Right lung (tissue), 5 donors: ENCODE results near the gene DDX10. TPM values are rescaled to one million over a fixed set of nuclear protein-coding genes. Genes with fewer than 3 reads are reported as not detected.

Experiments used
- DNase-seq, 2 donors: peaks; one replicate each; pipeline ENCODE4 v3.0.0-alpha.2; 2013
- polyA plus RNA-seq, 5 donors: library from polyadenylated mRNA; unstranded; fragments of 120-200 nt; gene quantifications; one replicate each; pipeline versions ENCODE4 v1.2.1 to v1.2.3, GENCODE V29; 2013; ENCODE audit warnings: inconsistent platforms in 1 of 5, low replicate concordance in 1 of 5; ENCODE audit not compliant: insufficient read length in 5 of 5, insufficient read depth in 1 of 5

Gene DDX10
- polyA plus RNA-seq, 5 donors = 28.1 to 30.0 (median 29.6) TPM

DNA sequence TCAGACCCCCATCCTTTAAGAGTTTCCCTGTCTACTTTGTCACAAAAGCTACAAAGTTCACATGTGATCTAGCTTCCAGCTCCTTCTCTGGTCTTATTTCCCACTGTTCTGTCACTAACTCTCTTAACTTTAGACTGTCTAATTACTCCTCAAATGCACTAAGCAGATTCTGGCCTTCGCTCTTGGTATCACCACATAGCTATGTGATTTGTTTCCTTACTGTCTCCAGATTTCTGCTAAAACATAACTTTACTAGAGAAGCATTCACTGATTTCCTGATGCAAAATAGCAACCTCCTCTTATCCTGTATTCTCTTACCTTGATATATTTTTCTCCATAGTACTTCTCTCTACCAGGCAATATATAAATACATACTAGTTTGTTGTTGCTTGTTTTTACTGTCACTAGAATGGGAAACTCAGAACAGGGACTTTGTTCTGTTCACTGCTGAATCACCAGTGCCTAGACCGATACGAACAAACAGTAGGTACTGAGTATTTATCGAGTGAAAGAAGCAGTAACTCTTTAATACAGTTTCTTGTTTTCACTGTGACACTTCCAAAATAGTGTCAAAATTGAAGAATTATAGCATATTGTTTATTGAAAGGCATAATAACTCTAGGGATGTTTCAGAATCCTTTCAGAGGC lies 205.6 kb downstream of the DDX10 start:
- no peak for DNase-seq

DNA sequence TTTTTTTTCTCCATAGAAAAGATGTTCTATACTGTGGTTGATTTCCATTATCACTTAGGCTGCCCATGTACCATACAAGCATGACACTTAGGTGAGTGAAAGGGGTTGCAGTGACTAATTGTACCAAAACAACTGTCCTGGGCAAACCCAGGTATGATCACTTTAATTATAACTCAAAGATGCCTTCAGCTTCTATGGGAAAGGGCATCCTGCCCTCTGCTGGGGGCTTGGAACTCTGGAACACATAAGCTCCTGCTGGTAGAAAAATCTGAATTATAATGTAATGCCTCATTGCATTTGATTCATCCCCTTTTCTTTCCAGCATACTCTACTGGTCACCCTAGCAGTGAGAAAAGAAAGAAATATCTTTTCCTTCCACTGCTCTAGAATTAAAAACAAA lies 206.3 kb downstream of the DDX10 start:
- DNase-seq = no peak

DNA sequence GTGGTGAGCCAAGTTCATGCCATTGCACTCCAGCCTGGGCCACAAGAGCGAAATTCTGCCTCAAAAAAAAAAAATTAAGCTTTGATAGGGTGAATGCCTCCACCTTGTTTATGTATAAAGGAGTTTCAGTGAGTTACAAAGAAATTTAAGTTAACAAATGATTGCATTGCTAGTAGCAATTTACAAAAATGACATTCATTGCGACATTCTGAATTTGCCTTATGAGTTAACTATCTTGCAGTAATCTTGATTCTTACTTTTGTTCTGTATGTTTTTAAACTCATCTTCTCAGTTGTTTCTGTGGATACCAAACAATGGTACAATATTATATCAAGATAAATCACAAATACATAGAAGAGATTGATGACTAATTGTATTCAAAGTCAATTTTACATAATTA lies 207.0 kb downstream of the DDX10 start:
- DNase-seq = no peak

DNA sequence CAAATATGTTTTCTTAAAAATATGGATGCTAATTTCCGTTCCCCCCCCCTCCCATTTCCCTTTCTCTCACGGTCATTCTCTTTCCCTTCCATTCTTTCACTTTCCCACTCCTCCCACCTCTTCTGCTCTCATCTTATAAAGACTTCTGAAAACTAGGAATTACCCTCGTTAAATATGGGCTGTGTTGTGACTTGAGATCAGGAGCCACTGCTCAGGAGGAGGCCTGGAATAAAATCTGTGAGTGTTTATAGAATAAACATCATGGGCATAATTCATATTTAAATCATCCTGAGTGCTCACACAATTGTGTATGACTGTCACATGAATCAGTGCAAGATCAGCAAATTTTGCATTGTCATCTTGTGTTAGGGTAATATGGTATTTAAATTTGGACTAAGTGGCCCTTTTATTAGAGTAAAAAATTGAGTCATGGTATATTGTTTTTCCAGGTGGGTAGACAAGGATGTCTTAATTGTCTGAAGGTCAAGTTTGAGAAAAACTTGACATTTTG lies 208.0 kb downstream of the DDX10 start:
- no peak for DNase-seq

DNA sequence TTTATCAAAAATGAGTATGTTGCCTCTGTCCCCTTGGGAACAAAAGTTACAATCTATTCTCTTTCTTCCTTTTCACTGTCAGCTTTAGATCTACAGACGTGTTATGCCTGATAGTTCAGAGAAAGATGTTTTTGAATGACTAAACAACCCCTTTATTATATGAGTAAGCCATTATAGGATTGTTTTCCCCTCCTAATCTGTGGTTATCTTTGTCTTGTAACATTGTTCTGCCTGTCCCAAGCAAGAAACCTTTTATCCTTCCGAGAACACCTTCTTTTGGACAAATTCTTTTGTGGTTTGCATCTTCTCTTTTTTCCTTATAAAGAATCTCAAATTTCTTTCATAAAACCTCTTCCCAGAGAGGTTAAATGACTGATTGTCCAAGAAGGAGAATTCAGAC lies 208.4 kb downstream of the DDX10 start:
- no peak for DNase-seq

DNA sequence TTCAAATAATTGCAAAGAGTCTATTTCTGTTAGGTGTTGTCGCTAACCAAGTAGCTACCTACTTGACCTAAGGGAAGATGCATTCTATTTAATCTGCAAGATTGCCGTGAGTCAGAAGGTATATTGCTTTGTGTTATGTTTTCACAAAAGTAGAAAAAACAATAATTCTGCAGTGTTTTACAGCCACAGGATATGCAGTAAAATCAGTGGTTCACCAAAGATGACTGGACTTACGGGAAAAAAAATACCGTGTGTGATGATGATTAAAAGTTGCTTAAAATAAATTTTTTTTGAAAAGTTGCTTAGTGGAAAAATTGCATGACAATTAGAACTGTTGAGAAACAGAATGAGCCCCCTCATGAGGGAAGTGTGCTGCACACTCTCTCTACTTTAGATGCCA lies 209.1 kb downstream of the DDX10 start:
- no peak for DNase-seq

DNA sequence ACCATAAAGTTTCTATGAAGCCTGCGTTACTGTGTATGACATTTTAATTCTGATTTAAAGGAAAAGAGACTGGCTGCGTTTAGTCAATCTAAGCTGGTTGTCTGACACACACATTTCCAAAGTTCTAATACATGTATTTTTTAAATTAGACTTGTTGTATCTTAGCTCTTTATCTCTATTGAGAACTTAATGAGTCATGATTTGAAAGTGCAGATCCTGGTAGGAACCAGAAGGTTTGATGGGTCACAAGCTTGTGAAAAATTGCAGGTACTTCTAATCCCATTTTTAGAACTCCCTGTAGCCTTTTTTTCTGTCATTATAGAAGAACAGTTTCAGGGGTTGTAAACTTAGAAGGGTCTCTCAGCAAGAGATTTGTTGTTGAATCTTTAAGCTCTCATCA lies 210.3 kb downstream of the DDX10 start:
- no peak for DNase-seq

DNA sequence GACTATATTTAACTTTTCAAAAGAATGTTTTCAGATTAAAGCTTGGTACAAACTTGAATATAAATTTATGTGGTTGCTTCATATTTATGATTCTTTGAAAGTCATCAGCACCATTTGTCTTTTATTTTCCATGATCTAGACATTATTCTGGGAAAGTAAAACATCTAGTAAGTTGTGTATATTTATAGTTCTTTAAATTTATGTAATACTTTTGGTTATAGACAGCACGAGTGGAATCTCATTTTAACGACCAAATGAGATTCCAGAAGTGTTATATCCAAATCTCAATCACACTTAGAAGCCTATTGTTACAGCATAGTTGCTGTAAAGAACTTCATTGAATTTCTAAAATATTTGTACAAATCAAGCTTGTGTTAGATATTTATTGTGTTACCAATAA lies 212.3 kb downstream of the DDX10 start:
- DNase-seq = no peak

DNA sequence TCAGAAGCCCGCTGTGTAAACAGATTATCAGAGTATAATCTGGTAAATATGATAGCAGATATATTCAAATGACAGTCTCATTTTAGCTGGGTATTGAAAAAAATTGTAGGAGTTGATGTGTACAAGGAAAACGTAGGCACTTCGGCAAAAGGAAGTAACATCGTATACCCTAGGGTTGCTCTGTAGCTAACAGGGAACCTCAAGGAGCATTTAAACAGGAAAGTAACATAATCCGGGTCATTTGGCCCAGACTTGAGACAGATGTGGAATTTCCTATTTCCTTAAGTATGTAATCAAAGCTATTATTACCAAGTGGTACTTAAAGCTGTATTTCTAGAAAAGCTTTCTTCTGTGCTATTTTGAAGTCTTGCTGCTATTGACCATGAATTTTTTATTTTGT lies 215.6 kb downstream of the DDX10 start:
- no peak for DNase-seq

DNA sequence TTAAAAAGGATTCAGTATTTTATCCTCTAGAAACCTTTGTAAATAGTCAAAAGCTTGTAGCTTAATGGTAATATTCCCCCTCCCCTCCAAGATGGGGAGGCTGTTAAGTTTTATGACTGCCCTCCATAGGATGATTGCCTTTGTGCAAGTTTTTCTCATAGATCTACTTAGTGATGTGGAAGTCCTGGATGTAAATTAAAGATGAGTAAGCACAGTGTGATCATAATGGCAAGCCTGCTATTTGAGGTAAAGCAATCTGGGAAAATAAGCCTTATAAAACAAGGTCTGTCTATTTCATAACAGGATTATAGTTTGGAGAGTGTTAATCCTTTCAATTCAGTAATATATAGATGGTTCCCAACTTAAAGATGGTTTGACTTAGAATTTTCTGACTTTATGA lies 216.3 kb downstream of the DDX10 start:
- no peak for DNase-seq

DNA sequence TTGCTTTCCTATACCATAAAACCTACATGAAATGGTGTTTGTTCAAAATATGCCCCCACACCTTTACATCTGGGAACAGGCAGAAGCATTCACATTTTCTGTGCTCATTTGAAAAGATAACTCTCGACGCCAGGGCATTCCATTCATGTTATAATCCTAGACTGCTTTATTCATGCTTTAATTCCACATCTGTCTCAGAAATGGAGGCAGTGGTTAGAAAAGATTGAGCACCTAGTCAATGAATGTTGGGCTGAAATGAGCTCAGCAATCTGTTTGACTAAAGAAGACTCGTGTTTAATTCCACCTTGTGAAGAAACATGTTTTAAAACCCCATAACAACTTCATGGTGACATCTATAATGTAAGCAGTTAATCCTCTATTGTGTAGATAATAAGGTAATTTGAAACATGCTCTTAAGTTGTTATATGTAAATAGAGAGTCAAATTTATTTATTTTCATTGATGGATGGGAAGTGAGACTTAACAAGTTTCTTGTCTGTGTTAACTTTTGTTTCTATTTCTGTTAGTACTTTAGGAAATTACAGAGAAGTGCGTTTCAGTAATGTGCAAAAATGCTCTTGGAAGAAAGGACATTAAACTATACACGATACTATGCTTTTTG lies 217.5 kb downstream of the DDX10 start:
- no peak for DNase-seq

DNA sequence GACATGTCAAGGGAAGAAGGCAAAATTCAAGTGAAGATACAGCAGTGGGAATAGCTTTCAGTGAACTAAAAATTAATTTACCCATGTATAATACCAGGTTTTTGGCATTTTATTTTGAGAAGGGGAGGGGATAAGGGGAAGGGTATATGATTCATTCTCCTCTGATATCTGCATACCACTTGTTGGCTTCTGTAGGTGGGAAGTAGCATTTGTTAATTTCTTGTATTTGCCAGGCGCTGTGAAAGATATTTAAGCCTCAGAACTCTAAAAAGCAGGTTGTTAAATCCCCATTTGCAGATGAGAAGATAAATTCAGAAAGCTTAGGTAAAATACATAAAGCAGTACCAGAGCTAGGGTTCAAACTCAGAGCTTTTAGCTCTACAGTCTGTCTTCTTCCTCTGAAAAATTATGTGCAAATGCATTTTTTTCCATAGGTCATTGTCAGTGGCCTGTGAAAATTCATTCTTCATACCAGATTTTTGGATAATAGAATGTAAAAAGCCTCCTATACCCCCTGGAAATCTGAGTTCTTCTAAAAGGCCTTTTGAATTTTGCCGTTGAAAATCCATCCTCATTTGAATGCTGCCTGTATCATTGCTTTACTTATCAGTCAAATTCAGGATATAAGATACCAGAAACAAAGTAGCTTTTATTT lies 221.3 kb downstream of the DDX10 start:
- DNase-seq = no peak

DNA sequence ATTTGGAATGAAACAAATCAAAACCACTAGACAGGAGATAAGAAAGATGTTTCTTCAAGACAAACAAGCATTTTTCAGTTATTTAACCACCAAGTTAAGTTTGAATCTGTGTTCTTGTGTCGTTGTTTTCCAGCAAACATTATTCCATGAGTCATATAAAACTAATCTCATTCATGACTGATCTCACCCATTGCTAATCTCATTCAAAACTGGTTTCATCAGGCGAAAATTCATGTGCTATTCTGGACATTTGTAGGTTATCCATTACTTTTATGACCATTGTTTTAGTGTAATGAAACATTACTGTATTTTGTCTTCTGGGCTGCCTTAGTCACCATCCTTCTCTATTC lies 221.8 kb downstream of the DDX10 start:
- DNase-seq = no peak

DNA sequence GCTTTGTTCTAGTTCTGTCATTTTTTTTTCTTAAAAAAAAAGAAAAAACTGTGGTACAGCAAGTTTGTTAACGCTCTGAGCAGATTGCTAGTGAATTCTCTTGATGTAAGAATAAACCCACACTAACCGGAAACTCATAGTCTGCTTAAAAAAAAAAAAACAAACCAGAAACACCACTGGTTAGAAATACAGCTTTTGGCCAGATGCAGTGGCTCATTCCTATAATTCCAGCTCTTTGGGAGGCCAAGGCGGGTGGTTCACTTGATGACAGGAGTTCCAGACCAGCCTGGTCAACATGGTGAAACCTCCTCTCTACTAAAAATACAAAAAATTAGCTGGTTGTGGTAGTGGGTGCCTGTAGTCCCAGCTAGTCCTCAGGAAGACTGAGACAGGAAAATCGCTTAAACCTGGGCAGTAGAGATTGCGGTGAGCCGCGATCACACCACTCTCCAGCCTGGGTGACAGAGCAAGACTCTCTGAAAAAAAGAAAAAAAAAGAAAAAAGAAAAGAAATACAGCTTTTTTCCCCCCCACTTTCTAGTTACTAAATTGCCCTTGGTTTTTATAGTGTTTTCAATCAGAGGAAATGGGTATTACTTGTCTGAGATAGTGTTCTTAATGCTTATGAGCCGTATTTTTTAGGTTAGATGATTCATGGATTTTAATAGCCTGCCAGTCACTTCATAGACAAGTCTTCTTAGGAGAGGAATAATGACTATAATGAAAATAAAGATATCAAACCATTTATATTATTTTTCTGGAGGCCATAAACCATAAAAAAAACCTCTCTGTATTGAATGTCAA lies 222.8 kb downstream of the DDX10 start:
- no peak for DNase-seq

DNA sequence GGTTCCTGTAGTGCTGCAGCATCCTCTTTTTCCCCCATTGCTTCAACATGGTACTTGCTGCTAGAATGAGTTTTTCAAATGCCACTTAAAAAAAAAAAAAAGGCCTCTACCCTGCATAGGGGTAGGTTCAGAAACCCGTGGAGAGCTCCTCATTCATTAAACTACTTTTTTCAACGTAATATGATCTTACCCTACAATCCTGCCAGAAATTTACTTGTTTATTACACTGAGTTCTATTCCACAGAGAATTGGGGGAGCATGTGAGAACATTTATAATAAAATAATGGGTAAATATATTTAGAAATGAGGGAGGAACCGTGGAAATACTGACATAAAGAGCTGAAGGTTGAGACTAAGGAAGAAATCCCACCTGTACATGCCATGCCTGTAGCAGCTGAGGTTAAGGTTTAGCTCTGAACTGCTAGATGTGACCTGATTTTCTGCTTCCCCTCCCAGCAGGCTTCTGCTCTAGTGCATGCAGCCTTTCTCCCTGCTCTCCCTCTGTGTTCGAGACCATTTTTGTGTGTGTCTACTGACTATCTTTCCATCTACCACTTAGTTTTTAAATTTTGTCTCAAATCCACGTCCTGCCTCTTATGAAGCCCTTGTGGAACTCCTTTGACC lies 225.7 kb downstream of the DDX10 start:
- no peak for DNase-seq

DNA sequence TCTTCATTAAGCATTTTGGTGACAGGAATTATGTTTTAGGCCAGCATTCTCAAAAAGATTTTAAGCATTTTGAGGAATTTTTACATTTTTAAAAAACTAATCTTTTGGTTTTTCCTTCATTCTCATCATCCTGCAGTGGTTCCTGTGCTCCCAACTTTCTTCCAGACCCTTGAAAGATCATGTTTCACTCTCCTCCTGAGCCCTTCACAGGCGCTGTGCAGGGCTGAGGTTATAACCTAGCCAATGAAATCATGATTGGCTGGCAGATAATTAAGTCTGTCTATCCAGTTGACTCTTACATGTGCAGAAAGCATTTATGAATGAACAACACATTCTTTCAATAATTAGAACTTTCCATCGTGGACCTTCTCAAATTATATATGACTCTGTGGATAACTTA lies 226.3 kb downstream of the DDX10 start:
- DNase-seq = no peak

DNA sequence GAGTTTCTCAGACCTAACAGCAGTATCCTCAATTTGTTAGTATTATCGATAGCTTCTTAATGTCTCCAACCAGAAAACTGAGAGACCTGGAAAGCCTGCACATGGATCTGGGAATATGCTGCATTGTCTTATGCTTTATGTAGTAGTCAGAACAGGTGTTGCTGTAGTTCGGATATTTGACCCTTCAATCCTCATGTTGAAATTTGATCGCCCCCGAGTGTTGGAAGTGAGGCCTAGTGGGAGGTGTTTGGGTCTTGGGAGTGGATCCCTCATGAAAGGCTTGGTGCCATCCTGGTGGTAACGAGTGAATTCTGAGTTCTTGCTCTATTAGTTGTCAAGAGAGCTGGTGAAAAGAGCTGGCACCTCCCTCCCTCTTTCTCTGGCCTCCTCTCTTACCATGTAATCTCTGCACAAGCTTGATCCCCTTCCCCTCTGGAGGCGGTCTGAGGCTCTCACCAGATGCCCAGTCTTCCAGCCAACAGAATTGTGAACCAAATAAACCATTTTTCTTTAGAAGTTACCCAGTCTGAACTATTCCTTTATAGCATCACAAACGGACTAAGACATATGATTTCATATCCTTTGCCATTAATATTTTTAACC lies 227.1 kb downstream of the DDX10 start:
- DNase-seq = no peak

DNA sequence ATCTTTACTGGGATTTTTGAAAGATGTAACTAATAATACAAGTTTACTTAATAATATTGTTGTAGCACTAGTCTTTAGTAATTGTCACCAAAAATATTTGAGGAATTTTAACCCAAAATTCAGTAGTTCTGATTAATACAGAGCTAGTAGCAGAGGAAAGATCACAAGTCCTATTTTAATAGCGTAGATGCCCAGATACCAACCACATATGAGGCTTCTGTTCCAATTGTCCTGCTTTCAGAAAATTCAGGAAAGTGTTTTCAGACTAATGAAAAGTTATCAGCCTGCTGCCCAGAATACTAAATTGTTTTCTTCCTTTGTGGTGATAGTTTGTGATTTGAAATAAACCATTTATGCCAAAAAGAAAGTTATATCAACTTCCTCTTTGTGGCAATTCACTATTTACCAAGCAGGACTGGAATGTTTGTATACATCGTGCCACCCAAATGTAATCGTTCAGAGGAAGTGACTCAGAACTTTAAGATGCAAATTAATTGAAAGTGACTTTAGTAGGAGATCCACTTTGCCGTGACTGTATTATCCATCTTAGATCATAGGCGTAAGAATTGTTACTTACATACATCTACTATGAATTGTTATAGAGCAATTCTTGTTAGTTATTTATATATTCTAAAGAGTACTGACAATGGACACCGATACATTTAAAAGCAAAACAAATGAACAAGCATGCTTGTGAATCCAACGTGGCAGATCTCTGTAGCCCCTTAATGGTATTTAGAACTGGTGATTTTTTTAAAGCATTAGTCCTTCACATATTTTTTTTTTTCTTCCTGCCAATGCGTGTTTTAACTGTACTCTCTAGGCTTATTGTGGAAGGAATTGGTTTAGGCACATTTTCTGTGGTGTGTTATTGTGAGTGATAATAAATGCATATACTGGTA lies 231.0 kb downstream of the DDX10 start:
- no peak for DNase-seq

DNA sequence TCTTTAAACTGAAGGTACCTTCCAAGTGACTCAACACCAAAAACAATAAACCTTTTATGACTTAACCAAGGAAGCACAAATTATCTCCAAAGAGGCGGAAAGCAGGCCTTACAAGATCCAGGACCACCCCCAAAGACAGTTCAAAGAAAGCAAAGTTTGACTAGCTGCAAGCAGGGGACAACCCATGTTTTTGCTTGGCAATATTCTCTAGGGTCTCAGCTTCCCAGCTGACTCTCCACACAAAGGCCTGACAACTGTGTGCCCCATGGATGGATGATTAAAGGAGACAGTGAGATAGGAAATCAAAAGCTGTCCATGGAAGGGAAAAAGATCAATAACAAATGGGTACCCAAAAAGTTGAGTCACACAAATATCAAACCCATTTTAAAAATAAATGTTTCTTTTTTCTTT lies 232.2 kb downstream of the DDX10 start:
- no peak for DNase-seq

DNA sequence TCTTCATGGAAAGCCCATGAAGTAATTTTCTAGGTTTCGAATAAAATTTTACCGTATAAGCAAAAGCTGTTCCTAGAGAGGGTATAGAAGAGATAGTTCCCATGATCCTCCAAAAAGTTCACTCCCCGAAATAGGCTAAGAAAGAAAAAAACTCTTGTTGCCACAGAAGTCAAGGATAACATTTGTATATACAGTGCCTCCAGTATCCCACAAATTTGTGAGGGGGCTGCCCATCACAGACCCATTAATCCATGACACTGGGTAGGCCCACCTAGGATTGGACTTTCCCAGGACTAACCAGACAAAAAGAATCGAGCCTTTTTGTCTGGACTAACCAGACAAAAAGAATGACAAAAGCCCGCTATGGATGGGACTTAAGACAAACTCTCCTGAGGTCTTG lies 233.0 kb downstream of the DDX10 start:
- DNase-seq = no peak

DNA sequence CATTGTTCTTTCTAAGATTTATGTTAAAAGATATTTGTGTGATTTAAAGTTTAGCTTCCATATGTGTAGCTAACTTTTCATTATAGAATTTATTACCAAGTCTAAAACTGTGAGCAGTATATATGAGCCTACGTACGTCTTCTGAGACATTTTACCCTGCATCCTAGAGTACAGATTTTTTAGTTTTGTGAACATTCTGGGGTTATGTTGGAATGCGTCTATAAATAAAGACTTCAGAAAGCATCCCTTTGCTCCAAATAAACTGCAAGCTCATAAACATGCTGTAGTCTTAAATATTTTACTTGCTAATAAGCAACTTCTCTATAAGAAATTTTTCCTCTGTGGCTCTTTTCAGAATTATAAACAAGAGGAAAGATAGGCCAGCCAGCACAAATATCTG lies 236.5 kb downstream of the DDX10 start:
- no peak for DNase-seq
